NCI-H2029 (cell line): ENCODE data around the gene ZNF274.
"Not testable (repeated sequence)": the region's sequence is repeated elsewhere in the genome, so short reads cannot be mapped to it uniquely, and the experiment has no call there.

ENCODE experiments used
- DNase-seq: peaks from one replicate; lab custom pipeline; 2025; lab: John Stamatoyannopoulos, UW

The ZNF274 gene

DNA sequence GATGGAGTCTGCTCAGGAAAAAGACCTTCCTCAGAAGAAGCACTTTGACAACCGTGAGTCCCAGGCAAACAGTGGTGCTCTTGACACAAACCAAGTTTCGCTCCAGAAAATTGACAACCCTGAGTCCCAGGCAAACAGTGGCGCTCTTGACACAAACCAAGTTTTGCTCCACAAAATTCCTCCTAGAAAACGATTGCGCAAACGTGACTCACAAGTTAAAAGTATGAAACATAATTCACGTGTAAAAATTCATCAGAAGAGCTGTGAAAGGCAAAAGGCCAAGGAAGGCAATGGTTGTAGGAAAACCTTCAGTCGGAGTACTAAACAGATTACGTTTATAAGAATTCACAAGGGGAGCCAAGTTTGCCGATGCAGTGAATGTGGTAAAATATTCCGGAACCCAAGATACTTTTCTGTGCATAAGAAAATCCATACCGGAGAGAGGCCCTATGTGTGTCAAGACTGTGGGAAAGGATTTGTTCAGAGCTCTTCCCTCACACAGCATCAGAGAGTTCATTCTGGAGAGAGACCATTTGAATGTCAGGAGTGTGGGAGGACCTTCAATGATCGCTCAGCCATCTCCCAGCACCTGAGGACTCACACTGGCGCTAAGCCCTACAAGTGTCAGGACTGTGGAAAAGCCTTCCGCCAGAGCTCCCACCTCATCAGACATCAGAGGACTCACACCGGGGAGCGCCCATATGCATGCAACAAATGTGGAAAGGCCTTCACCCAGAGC lies 29.6 kb downstream of the ZNF274 start:
- DNase-seq = no peak

DNA sequence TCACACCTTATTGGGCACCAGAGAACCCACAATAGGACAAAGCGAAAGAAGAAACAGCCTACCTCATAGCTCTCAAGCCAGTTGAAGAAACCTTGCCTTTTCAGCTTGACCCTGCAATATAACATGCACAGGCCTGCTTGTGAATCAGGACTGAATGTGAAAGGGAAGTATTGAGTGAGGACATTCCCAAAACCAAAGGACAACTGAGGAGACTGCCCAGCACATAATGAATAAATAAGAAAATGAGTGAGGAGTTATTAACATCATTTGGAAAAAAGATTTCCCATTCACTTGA lies 30.2 kb downstream of the ZNF274 start:
- DNase-seq = no peak

- DNase-seq = no peak
Observed at GRCh38 chr19:58217069-58217481, 34.2 kb downstream of the ZNF274 start.

GRCh38 chr19:58217607-58218391 lies 34.9 kb downstream of the ZNF274 start:
- no peak for DNase-seq

- peak; percentile 7 for DNase-seq
Observed at GRCh38 chr19:58218899-58219298, 36.0 kb downstream of the ZNF274 start.

GRCh38 chr19:58227964-58228584 lies 45.2 kb downstream of the ZNF274 start:
- peak; percentile 26 for DNase-seq

- DNase-seq = peak; percentile 65
Observed at GRCh38 chr19:58228585-58229254, 45.9 kb downstream of the ZNF274 start, which contains the start of gene ZNF544. Gene ZNF544 (plus strand): TSS chr19:58228914. CDS start chr19:58244024, 15,110 bp downstream.

DNA sequence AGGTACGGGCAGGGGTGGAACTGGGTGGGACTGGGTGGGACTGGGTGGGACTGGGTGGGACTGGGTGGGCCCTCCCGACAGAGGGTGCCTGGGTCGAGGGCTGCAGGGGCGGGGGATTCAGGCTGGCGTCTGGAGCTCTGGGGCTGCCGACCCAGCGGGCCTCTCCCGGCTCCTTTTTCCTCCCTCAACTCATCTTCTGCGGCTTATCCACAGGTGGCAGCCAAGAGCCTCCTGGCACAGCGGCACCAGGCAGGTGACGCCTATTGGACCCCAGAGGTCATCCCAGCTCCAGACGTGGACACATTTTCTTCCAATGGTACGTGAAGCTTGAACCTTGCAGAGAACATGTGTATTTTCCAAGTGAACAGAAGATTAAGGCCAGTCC lies 46.4 kb downstream of the ZNF274 start:
- peak; percentile 29 for DNase-seq

DNA sequence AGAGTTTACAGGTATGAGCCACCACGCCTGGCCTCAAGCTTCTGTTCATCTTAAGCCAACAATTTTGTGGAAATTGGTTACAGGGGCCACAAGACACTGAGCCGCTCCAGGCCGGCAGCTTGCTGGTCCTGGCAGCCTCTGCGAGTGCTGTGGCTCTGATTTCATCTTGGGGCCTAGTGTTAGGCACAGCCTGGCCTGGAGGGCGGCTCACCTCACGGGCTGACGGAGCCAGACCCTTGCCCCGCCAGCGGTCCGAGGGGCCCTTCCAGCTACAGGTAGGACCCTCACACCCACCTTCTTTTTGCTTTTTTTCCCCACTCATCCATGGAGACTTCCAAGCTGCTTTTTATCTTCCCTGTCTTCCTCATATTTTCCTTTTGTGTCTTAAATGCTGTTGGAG lies 54.5 kb downstream of the ZNF274 start:
- DNase-seq = no peak

- DNase-seq = no peak
Observed at GRCh38 chr19:58243351-58243750, 60.5 kb downstream of the ZNF274 start.

DNA sequence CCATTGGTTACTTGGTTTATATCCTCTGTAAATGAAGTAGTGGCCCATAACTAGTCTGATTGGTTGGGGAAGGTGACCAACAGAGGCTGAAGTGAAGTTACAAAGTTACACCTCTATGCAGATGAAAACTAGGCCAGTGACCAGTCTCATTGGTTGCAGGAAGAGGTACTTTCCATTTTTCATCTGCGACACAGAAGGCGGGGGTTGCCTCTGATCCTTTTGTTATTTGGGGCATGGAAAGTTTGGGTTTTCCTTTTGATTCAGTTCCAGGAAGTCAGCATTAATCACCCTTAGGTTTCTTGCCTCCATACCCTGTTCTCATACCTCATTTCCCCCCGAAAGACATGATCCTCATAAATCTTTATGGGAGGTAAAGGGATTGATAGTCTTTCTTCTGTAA lies 66.0 kb downstream of the ZNF274 start:
- no peak for DNase-seq

- no peak for DNase-seq
Observed at GRCh38 chr19:58252102-58252685, 69.3 kb downstream of the ZNF274 start.

DNA sequence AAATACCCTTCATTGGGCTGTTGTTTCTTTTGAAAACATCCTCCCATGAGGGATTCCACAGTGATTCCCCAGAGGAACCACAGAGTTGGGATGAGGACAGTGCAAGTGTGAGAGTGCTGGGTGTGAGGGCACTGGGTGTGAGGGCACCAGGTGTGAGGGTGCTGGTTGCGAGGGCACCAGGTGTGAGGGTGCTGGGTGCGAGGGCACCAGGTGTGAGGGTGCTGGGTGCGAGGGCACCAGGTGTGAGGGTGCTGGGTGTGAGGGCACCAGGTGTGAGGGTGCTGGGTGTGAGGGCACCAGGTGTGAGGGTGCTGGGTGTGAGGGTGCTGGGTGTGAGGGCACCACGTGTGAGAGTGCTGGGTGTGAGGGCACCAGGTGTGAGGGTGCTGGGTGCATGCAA lies 75.4 kb downstream of the ZNF274 start:
- not testable (repeated sequence) for DNase-seq

GRCh38 chr19:58261600-58261967 lies 78.7 kb downstream of the ZNF274 start:
- no peak for DNase-seq

- DNase-seq = no peak
Observed at GRCh38 chr19:58261968-58262921, 79.4 kb downstream of the ZNF274 start.

- no peak for DNase-seq
Observed at GRCh38 chr19:58262922-58263296, 80.0 kb downstream of the ZNF274 start.
